GM19193 (cell line): ENCODE data around the gene TOMM7.

ENCODE experiments used
- POLR2A ChIP-seq: IDR thresholded peaks from 4 replicates; pipeline ENCODE4 v1.6.1; 2011; ENCODE audit not compliant: insufficient read depth, insufficient read length; ENCODE audit errors: extremely low read depth

TOMM7 gene

GRCh38 chr7:22812353-22812752 is 10.3 kb downstream of the TOMM7 start:
- no peak for TF ChIP-seq POLR2A

- TF ChIP-seq POLR2A, result no peak
Measured at GRCh38 chr7:22811746-22812280, 10.8 kb downstream of the TOMM7 start.

GRCh38 chr7:22810843-22811242 is 11.8 kb downstream of the TOMM7 start:
- TF ChIP-seq POLR2A, result no peak

GRCh38 chr7:22809902-22810642 is 12.6 kb downstream of the TOMM7 start:
- TF ChIP-seq POLR2A, result no peak

GRCh38 chr7:22808140-22808539 is 14.5 kb downstream of the TOMM7 start:
- TF ChIP-seq POLR2A, result no peak

- no peak for TF ChIP-seq POLR2A
Measured at GRCh38 chr7:22806752-22807151, 15.9 kb downstream of the TOMM7 start.

- TF ChIP-seq POLR2A, result no peak
Measured at GRCh38 chr7:22805227-22805626, 17.4 kb downstream of the TOMM7 start.

GRCh38 chr7:22802426-22802825 is 20.2 kb downstream of the TOMM7 start:
- no peak for TF ChIP-seq POLR2A

GRCh38 chr7:22801912-22802311 is 20.7 kb downstream of the TOMM7 start:
- no peak for TF ChIP-seq POLR2A

- TF ChIP-seq POLR2A, result no peak
Measured at GRCh38 chr7:22799633-22800032, 23.0 kb downstream of the TOMM7 start.

- TF ChIP-seq POLR2A, result no peak
Measured at GRCh38 chr7:22793593-22794462, 28.8 kb downstream of the TOMM7 start.

- no peak for TF ChIP-seq POLR2A
Measured at GRCh38 chr7:22791204-22792158, 31.2 kb downstream of the TOMM7 start.

- no peak for TF ChIP-seq POLR2A
Measured at GRCh38 chr7:22787951-22788350, 34.7 kb downstream of the TOMM7 start.

- no peak for TF ChIP-seq POLR2A
Measured at GRCh38 chr7:22786290-22786932, 36.2 kb downstream of the TOMM7 start.
